HepG2 (cell line): Measurements from ENCODE around the gene FGGY. TPM values are rescaled to one million over a fixed set of nuclear protein-coding genes. Genes with fewer than 3 reads are reported as not detected.

ENCODE experiments used
- ARNT2 ChIP-seq: sonication (generic); formaldehyde crosslinking; IDR thresholded peaks from 2 replicates; pipeline ENCODE4 v1.8.0; 2022; ENCODE audit warnings: mild to moderate bottlenecking, low read depth, missing genetic modification reagents, moderate library complexity
- CBX1 ChIP-seq: IDR thresholded peaks from one replicate; pipeline ENCODE4 v1.6.1; 2016; ENCODE audit warnings: antibody characterized with exemption, low read depth
- CHD4 ChIP-seq: fragments of 200-600 bp; sonication (generic); IDR thresholded peaks from 2 replicates; pipeline ENCODE4 v1.7.0; 2017; ENCODE audit warnings: mild to moderate bottlenecking, low read length, borderline replicate concordance
- ERF ChIP-seq: IDR thresholded peaks from 2 replicates; pipeline ENCODE4 v1.6.1; 2018; ENCODE audit warnings: missing biosample characterization, missing genetic modification reagents
- HNRNPLL ChIP-seq: fragments of 200-400 bp; formaldehyde crosslinking; IDR thresholded peaks from 2 replicates; pipeline ENCODE4 v1.6.1; 2017; ENCODE audit warnings: mild to moderate bottlenecking, low read depth, low read length; ENCODE audit not compliant: poor library complexity, severe bottlenecking
- MAZ ChIP-seq, 2 experiments: sonication (generic) in 1 of 2; formaldehyde crosslinking in 1 of 2; IDR thresholded peaks; 2 replicates each; pipeline versions ENCODE4 v1.5.0 to v1.6.1; 2012 to 2020; ENCODE audit warnings: low read depth in 2 of 2, mild to moderate bottlenecking in 2 of 2, borderline replicate concordance in 1 of 2, improper control_type of control experiment in 1 of 2, low read length in 1 of 2, missing genetic modification reagents in 1 of 2, moderate library complexity in 1 of 2
- MTF1 ChIP-seq: sonication (generic); formaldehyde crosslinking; IDR thresholded peaks from 2 replicates; pipeline ENCODE4 v1.5.0; 2020; ENCODE audit warnings: missing genetic modification reagents
- NCOA2 ChIP-seq: sonication (generic); formaldehyde crosslinking; IDR thresholded peaks from 2 replicates; pipeline ENCODE4 v1.8.0; 2022; ENCODE audit warnings: inconsistent platforms
- PHF21A ChIP-seq: sonication (generic); formaldehyde crosslinking; IDR thresholded peaks from 2 replicates; pipeline ENCODE4 v1.5.0; 2020; ENCODE audit warnings: mild to moderate bottlenecking, missing genetic modification reagents
- PHF5A ChIP-seq: IDR thresholded peaks from one replicate; pipeline ENCODE4 v1.6.1; 2018; ENCODE audit warnings: low read depth, missing genetic modification reagents; ENCODE audit not compliant: unreplicated experiment
- REXO4 ChIP-seq: sonication (generic); formaldehyde crosslinking; IDR thresholded peaks from 2 replicates; pipeline ENCODE4 v1.8.0; 2022; ENCODE audit warnings: missing genetic modification reagents, mild to moderate bottlenecking, borderline replicate concordance
- SIN3B ChIP-seq: fragments of 150-350 bp; IDR thresholded peaks from 2 replicates; pipeline ENCODE4 v1.6.1; 2014; ENCODE audit warnings: low read length
- ZNF101 ChIP-seq: sonication (generic); formaldehyde crosslinking; IDR thresholded peaks from 2 replicates; pipeline ENCODE4 v1.4.0; 2020; ENCODE audit warnings: mild to moderate bottlenecking, low read depth, missing genetic modification reagents, borderline replicate concordance
- ZNF264 ChIP-seq: sonication (generic); formaldehyde crosslinking; IDR thresholded peaks from 2 replicates; pipeline ENCODE4 v1.4.0; 2020; ENCODE audit warnings: missing genetic modification reagents
- ZNF496 ChIP-seq: sonication (generic); formaldehyde crosslinking; IDR thresholded peaks from 2 replicates; pipeline ENCODE4 v1.8.1; 2023; ENCODE audit warnings: mild to moderate bottlenecking, moderate library complexity, missing genetic modification reagents; ENCODE audit not compliant: insufficient replicate concordance
- polyA plus RNA-seq, 8 experiments: library from polyadenylated mRNA; depleted of rRNA in 3 of 8; stranded (reverse) in 7 of 8; unstranded in 1 of 8; fragments of >200 nt; fragmentation: Illumina TruSeq in 4 of 8; extraction: Trizol in 4 of 8; gene quantifications; 2 replicates each; pipeline versions ENCODE4 v1.2.1 to v1.2.3, GENCODE V29; 2011 to 2016; ENCODE audit warnings: low read depth in 4 of 8, missing spikeins in 1 of 8, mixed read lengths in 1 of 8; ENCODE audit not compliant: insufficient read depth in 1 of 8
- total RNA-seq, 5 experiments: library from RNA; depleted of rRNA; stranded (reverse); fragments of >200 nt; fragmentation: Illumina TruSeq; extraction: Trizol; gene quantifications; 2 replicates each; pipeline ENCODE4 v1.2.3, GENCODE V29; 2016; ENCODE audit warnings: low read depth in 1 of 5
- TF ChIP-seq, protein P1 (sequence below): IDR thresholded peaks from 2 replicates; pipeline ENCODE4 v1.6.1; 2016; ENCODE audit warnings: mild to moderate bottlenecking
- TF ChIP-seq, protein P2 (sequence below): sonication (generic); formaldehyde crosslinking; conservative IDR thresholded peaks from 2 replicates; pipeline ENCODE4 v1.4.0; 2020; ENCODE audit warnings: missing genetic modification reagents
- TF ChIP-seq, protein P3 (sequence below): sonication (generic); formaldehyde crosslinking; IDR thresholded peaks from 2 replicates; pipeline ENCODE4 v1.5.0; 2020; ENCODE audit warnings: mild to moderate bottlenecking, missing genetic modification reagents, borderline replicate concordance
- TF ChIP-seq, protein P4 (sequence below): IDR thresholded peaks from 2 replicates; pipeline ENCODE4 v1.6.1; 2016; ENCODE audit warnings: low read depth, borderline replicate concordance
- TF ChIP-seq, protein P5 (sequence below): sonication (generic); formaldehyde crosslinking; IDR thresholded peaks from 2 replicates; pipeline ENCODE4 v1.5.1; 2020; ENCODE audit warnings: mild to moderate bottlenecking, moderate library complexity, missing genetic modification reagents

The FGGY gene
- total and polyA plus RNA-seq, 2 of the 13 experiments (the other 11 are each of a cell fraction or from before 2014, with no cell fraction given), result 15.7 to 27.5 TPM

DNA sequence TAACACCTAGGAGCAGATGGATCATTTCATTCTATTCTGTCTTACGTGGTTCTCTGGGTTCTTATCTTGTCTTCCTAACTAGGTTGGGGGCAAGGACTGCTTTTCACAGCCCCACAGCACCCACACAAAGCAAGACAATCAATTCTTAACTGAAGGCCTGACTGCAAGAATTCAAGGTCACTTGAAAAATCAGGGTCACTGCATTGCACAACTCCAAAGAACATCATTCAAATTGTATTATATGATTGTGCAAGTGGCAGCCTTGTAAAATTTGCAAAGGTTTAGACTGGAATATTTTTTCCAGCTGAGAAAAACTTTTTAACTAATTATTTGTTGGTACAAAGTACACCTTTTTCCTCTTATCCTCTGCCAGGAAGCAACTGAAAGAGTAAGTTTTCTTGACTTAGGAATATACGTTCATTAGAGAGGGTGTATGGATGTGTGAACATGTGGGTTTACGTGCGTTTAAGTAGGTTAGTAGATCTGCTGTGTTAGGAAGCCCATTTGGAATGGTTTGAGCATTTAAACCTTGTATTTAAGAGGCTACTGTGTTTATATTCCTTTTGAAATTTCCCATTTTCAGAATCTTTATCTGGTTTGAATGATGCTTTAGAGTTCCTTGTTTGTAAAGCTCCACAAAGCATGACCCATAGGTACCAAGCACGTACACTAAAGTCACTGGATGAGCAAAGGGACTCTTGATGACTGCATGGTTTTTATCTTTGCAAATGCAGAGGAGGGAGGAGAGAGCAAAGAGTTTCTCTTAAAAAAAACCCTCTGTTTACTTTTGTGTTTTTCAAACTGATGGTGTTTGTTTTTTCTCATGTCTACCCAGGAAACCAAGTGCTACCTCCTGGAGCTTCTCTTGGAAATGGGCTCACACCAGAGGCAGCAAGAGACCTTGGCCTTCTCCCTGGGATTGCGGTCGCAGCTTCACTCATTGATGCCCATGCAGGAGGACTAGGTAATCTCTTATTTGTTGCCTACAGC lies 214.9 kb downstream of the FGGY start (continued):
- TF ChIP-seq, protein P1, sequence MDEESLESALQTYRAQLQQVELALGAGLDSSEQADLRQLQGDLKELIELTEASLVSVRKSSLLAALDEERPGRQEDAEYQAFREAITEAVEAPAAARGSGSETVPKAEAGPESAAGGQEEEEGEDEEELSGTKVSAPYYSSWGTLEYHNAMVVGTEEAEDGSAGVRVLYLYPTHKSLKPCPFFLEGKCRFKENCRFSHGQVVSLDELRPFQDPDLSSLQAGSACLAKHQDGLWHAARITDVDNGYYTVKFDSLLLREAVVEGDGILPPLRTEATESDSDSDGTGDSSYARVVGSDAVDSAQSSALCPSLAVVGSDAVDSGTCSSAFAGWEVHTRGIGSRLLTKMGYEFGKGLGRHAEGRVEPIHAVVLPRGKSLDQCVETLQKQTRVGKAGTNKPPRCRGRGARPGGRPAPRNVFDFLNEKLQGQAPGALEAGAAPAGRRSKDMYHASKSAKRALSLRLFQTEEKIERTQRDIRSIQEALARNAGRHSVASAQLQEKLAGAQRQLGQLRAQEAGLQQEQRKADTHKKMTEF, result peak; percentile 55; the same call in 1 of the 2 replicates
- TF ChIP-seq, protein P2, sequence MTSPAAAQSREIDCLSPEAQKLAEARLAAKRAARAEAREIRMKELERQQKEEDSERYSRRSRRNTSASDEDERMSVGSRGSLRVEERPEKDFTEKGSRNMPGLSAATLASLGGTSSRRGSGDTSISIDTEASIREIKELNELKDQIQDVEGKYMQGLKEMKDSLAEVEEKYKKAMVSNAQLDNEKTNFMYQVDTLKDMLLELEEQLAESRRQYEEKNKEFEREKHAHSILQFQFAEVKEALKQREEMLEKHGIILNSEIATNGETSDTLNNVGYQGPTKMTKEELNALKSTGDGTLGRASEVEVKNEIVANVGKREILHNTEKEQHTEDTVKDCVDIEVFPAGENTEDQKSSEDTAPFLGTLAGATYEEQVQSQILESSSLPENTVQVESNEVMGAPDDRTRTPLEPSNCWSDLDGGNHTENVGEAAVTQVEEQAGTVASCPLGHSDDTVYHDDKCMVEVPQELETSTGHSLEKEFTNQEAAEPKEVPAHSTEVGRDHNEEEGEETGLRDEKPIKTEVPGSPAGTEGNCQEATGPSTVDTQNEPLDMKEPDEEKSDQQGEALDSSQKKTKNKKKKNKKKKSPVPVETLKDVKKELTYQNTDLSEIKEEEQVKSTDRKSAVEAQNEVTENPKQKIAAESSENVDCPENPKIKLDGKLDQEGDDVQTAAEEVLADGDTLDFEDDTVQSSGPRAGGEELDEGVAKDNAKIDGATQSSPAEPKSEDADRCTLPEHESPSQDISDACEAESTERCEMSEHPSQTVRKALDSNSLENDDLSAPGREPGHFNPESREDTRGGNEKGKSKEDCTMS (CRISPR knock-in tag), result no peak
- TF ChIP-seq REXO4 (no peak), ERF (peak; percentile 37; the same call in 1 of the 2 replicates), PHF21A (CRISPR knock-in tag) (peak; percentile 75), CHD4 (peak; percentile 75; the same call in 1 of the 2 replicates), HNRNPLL (no peak), ZNF101 (CRISPR knock-in tag) (no peak), CBX1 (no peak), ZNF496 (no peak), NCOA2 (peak; percentile 95), ZNF264 (peak; percentile 35; the same call in 1 of the 2 replicates), ARNT2 (no peak), MAZ (IDR thresholded peaks at IDR 0.05; ENCODE audit: borderline replicate concordance, low read depth, low read length) (no peak), MAZ (CRISPR knock-in tag; IDR thresholded peaks at IDR 0.05; ENCODE audit: low read depth) (peak; percentile 44; the same call in 1 of the 2 replicates), MTF1 (CRISPR knock-in tag) (no peak), PHF5A (CRISPR knock-in tag) (no peak), SIN3B (no peak)
- TF ChIP-seq, protein P3, sequence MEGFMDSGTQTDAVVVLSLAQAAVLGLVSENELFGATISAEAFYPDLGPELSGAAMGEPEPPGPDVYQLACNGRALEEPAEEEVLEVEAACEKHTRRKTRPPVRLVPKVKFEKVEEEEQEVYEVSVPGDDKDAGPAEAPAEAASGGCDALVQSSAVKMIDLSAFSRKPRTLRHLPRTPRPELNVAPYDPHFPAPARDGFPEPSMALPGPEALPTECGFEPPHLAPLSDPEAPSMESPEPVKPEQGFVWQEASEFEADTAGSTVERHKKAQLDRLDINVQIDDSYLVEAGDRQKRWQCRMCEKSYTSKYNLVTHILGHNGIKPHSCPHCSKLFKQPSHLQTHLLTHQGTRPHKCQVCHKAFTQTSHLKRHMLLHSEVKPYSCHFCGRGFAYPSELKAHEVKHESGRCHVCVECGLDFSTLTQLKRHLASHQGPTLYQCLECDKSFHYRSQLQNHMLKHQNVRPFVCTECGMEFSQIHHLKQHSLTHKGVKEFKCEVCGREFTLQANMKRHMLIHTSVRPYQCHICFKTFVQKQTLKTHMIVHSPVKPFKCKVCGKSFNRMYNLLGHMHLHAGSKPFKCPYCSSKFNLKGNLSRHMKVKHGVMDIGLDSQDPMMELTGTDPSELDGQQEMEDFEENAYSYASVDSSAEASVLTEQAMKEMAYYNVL (CRISPR knock-in tag), result peak; percentile 80
- TF ChIP-seq, protein P4, sequence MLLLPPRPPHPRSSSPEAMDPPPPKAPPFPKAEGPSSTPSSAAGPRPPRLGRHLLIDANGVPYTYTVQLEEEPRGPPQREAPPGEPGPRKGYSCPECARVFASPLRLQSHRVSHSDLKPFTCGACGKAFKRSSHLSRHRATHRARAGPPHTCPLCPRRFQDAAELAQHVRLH (CRISPR knock-in tag), result no peak
- TF ChIP-seq, protein P5, sequence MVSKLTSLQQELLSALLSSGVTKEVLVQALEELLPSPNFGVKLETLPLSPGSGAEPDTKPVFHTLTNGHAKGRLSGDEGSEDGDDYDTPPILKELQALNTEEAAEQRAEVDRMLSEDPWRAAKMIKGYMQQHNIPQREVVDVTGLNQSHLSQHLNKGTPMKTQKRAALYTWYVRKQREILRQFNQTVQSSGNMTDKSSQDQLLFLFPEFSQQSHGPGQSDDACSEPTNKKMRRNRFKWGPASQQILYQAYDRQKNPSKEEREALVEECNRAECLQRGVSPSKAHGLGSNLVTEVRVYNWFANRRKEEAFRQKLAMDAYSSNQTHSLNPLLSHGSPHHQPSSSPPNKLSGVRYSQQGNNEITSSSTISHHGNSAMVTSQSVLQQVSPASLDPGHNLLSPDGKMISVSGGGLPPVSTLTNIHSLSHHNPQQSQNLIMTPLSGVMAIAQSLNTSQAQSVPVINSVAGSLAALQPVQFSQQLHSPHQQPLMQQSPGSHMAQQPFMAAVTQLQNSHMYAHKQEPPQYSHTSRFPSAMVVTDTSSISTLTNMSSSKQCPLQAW, result 0 out of 2 replicates have a peak, but pooled peaks have one; percentile 25
